ENCODE measurements around the gene OR10H1.

OR10H1 gene

DNA sequence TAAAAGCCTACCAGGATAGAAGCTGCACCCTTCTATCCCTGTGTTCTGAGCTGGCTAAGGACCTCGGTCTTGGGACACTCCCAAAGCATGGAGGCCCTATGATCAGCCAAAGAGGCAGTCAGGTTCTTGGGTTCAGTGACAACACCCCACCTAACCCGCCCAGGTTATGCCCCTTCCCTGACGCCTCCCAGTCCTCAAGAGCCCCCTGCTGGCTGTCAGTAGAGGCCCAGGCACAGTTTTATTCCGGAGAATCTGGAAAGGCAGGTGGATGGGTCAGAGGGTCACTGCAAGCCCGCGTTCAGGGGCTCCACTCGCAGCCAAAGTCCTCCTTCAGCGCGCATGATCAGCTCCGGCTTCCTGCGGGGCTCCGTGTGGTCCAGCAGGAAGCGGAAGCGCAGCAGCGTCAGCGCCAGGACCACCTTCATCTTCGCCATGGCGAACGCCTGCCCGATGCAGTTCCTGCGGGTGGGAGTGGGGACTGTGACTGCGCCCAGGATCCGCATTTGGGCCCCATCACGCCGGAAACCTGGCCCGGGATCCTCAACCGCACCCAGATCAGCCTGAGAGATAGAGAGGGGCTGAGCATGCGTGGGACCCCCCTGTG, 55.4 kb downstream of the OR10H1 start:
- no peak for DNase-seq

- no peak for DNase-seq
Observed at GRCh38 chr19:15758379-15758778, 57.1 kb downstream of the OR10H1 start.
